H9 (cell line): ENCODE data around the gene NCKAP5. TPM values are rescaled to one million over a fixed set of nuclear protein-coding genes. Genes with fewer than 3 reads are reported as not detected.

Experiments
- DNase-seq: peaks from one replicate; pipeline ENCODE4 v3.0.0-alpha.2; 2017
- H2AFZ ChIP-seq: one replicate; pipeline ENCODE4 v1.6.1; 2013; ENCODE audit warnings: mild to moderate bottlenecking, low read length, control low read depth, moderate library complexity
- H2AK5ac ChIP-seq: 2 replicates; pipeline ENCODE4 v1.6.1; 2013; ENCODE audit warnings: low read length, control low read depth, mixed read lengths; ENCODE audit not compliant: insufficient read length
- H2BK120ac ChIP-seq: one replicate; pipeline ENCODE4 v1.6.1; 2013; ENCODE audit warnings: low read depth, mild to moderate bottlenecking, low read length, control low read depth, inconsistent platforms; ENCODE audit not compliant: poor library complexity, severe bottlenecking
- H2BK12ac ChIP-seq: 2 replicates; pipeline ENCODE4 v1.6.1; 2013; ENCODE audit warnings: low read length, control low read depth, mixed read lengths, low read depth; ENCODE audit not compliant: insufficient read length
- H2BK15ac ChIP-seq: 2 replicates; pipeline ENCODE4 v1.6.1; 2013; ENCODE audit warnings: low read depth, low read length, control low read depth
- H2BK20ac ChIP-seq: one replicate; pipeline ENCODE4 v1.6.1; 2013; ENCODE audit warnings: low read depth, mild to moderate bottlenecking, low read length, control low read depth, inconsistent platforms; ENCODE audit not compliant: poor library complexity, severe bottlenecking
- H2BK5ac ChIP-seq: 2 replicates; pipeline ENCODE4 v1.6.1; 2013; ENCODE audit warnings: low read length, control low read depth, mixed read lengths; ENCODE audit not compliant: insufficient read length
- H3K14ac ChIP-seq: 2 replicates; pipeline ENCODE4 v1.6.1; 2013; ENCODE audit warnings: low read length, control low read depth; ENCODE audit not compliant: insufficient read depth
- H3K18ac ChIP-seq: 2 replicates; pipeline ENCODE4 v1.6.1; 2013; ENCODE audit warnings: low read depth, mild to moderate bottlenecking, mixed read lengths, low read length, control low read depth; ENCODE audit not compliant: insufficient read length
- H3K23ac ChIP-seq: 2 replicates; pipeline ENCODE4 v1.6.1; 2013; ENCODE audit warnings: low read length, control low read depth, mixed read lengths, low read depth; ENCODE audit not compliant: insufficient read length
- H3K23me2 ChIP-seq: 2 replicates; pipeline ENCODE4 v1.6.1; 2013; ENCODE audit warnings: low read depth, mild to moderate bottlenecking, mixed read lengths, low read length, control low read depth; ENCODE audit not compliant: insufficient read length, poor library complexity, severe bottlenecking
- H3K27ac ChIP-seq: 2 replicates; pipeline ENCODE4 v1.5.1; 2013; ENCODE audit warnings: low read length, control low read depth, mixed read lengths, low read depth; ENCODE audit not compliant: insufficient read length
- H3K27me3 ChIP-seq: 2 replicates; pipeline ENCODE4 v1.6.1; 2013; ENCODE audit warnings: low read length, control low read depth, inconsistent platforms; ENCODE audit not compliant: insufficient read depth
- H3K4ac ChIP-seq: 2 replicates; pipeline ENCODE4 v1.6.1; 2013; ENCODE audit warnings: low read depth, mild to moderate bottlenecking, control low read depth, inconsistent platforms, low read length, moderate library complexity
- H3K4me1 ChIP-seq: 2 replicates; pipeline ENCODE4 v1.6.1; 2013; ENCODE audit warnings: low read length, control low read depth, inconsistent platforms; ENCODE audit not compliant: insufficient read depth
- H3K4me2 ChIP-seq: 2 replicates; pipeline ENCODE4 v1.6.1; 2013; ENCODE audit warnings: low read length, control low read depth, mixed read lengths; ENCODE audit not compliant: insufficient read length, insufficient read depth
- H3K56ac ChIP-seq: 2 replicates; pipeline ENCODE4 v1.6.1; 2013; ENCODE audit warnings: low read depth, mild to moderate bottlenecking, mixed read lengths, low read length, control low read depth; ENCODE audit not compliant: insufficient read length
- H3K79me1 ChIP-seq: 2 replicates; pipeline ENCODE4 v1.6.1; 2013; ENCODE audit warnings: low read depth, mild to moderate bottlenecking, moderate library complexity, low read length, control low read depth, inconsistent platforms; ENCODE audit not compliant: insufficient read depth, poor library complexity, severe bottlenecking
- H3K79me2 ChIP-seq: 2 replicates; pipeline ENCODE4 v1.6.1; 2013; ENCODE audit warnings: low read length, control low read depth, inconsistent platforms; ENCODE audit not compliant: insufficient read depth
- H3K9ac ChIP-seq: 2 replicates; pipeline ENCODE4 v1.6.1; 2013; ENCODE audit warnings: low read length, control low read depth, mixed read lengths; ENCODE audit not compliant: insufficient read length; ENCODE audit errors: extremely low read depth
- H3K9me3 ChIP-seq: one replicate; pipeline ENCODE4 v1.6.1; 2013; ENCODE audit warnings: low read depth, low read length, inconsistent platforms; ENCODE audit not compliant: control insufficient read depth
- H3T11ph ChIP-seq: one replicate; pipeline ENCODE4 v1.6.1; 2013; ENCODE audit warnings: mild to moderate bottlenecking, low read length, control low read depth, inconsistent platforms
- H4K20me1 ChIP-seq: one replicate; pipeline ENCODE4 v1.6.1; 2013; ENCODE audit not compliant: control insufficient read depth, insufficient read length, insufficient read depth
- H4K5ac ChIP-seq: 2 replicates; pipeline ENCODE4 v1.6.1; 2013; ENCODE audit warnings: low read depth, mild to moderate bottlenecking, mixed read lengths, low read length, control low read depth; ENCODE audit not compliant: insufficient read length
- H4K8ac ChIP-seq: replicated peaks from 2 replicates; pipeline ENCODE4 v1.6.1; 2013; ENCODE audit warnings: low read length, control low read depth, mixed read lengths, low read depth; ENCODE audit not compliant: insufficient read length
- H4K91ac ChIP-seq: 2 replicates; pipeline ENCODE4 v1.6.1; 2013; ENCODE audit warnings: low read depth, mild to moderate bottlenecking, moderate library complexity, mixed read lengths, low read length, control low read depth; ENCODE audit not compliant: insufficient read length
- H3K27ac Mint-ChIP-seq, 3 experiments: 2 replicates in 2 of 3; 3 replicates in 1 of 3; pipeline ENCODE4 v1.8.0; 2020 to 2021; ENCODE audit warnings: mixed read lengths in 3 of 3, mild to moderate bottlenecking in 1 of 3, moderate library complexity in 1 of 3
- H3K27me3 Mint-ChIP-seq: 2 replicates; pipeline ENCODE4 v1.8.0; 2021; ENCODE audit warnings: low read depth, mild to moderate bottlenecking, moderate library complexity, mixed read lengths
- H3K36me3 Mint-ChIP-seq, 3 experiments: 2 replicates in 2 of 3; 3 replicates in 1 of 3; pipeline ENCODE4 v1.8.0; 2020 to 2021; ENCODE audit warnings: low read depth in 3 of 3, mixed read lengths in 3 of 3; ENCODE audit not compliant: insufficient read depth in 1 of 3
- H3K4me1 Mint-ChIP-seq, 2 experiments: 2 replicates each; pipeline ENCODE4 v1.8.0; 2020; ENCODE audit warnings: mixed read lengths in 2 of 2
- H3K4me3 Mint-ChIP-seq, 2 experiments: 2 replicates in 1 of 2; 3 replicates in 1 of 2; pipeline ENCODE4 v1.8.0; 2020 to 2021; ENCODE audit warnings: mild to moderate bottlenecking in 2 of 2, mixed read lengths in 2 of 2, moderate library complexity in 1 of 2
- H3K9me3 Mint-ChIP-seq, 2 experiments: 2 replicates in 1 of 2; 3 replicates in 1 of 2; pipeline ENCODE4 v1.8.0; 2020; ENCODE audit warnings: mild to moderate bottlenecking in 2 of 2, mixed read lengths in 2 of 2, moderate library complexity in 1 of 2
- WGBS: extraction: QIAGEN DNeasy Blood & Tissue Kit; methylation state at CpG from one replicate; pipeline ENCODE4 v1.1.7; 2013; ENCODE audit warnings: missing lambda C conversion rate, low lambda C conversion rate, mixed read lengths; ENCODE audit not compliant: insufficient read length; ENCODE audit errors: extremely low coverage; 5-methylcytosine and 5-hydroxymethylcytosine counted together
- total RNA-seq: library from RNA; stranded (reverse); gene quantifications from 2 replicates; pipeline ENCODE4 v1.2.1, GENCODE V29; 2021
- TF ChIP-seq, protein P1 (sequence below): fragments of 200-600 bp; sonication (generic); conservative IDR thresholded peaks from 3 replicates; pipeline ENCODE4 v1.8.0; 2021; ENCODE audit warnings: antibody characterized with exemption, mild to moderate bottlenecking

The NCKAP5 gene
- total RNA-seq, 1 experiment from 2014 or later, result 0.26 TPM

DNA sequence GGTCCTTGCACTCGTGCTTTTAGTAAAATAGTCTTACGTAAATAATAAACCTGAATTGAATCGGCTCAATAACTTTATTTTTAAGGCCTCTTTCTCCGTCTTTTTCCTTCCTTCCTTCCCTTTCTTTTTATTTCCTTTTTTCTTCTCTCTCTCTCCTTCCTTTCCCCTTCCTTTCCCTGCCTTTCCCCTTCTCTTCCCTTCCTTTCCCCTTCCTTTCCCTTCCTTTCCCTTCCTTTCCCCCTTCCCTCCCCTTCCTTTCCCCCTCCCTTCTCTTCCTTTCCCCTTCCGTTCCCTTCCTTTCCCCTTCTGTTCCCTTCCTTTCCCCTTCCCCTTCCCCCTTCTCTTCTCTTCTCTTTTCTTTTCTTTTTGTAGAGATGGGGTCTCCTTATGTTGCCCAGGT is 121.0 kb downstream of the NCKAP5 start:
- Histone ChIP-seq H3T11ph (no peak overlapping the region), H3K4me2 (no peak overlapping the region), H3K23ac (no peak overlapping the region), H2BK12ac (no peak overlapping the region), H3K18ac (no peak overlapping the region), H4K91ac (no peak overlapping the region), H2BK120ac (no peak overlapping the region), H3K4me1 (no peaks in the 10 kb centered on the region), H3K9ac (no peak overlapping the region), H3K79me2 (no peaks in the 10 kb centered on the region), H3K23me2 (no peaks in the 10 kb centered on the region), H4K20me1 (no peaks in the 10 kb centered on the region), H4K8ac (no peak overlapping the region), H3K27ac (no peak overlapping the region), H3K56ac (no peak overlapping the region), H3K27me3 (no peaks in the 10 kb centered on the region), H3K79me1 (no peaks in the 10 kb centered on the region), H3K9me3 (no peaks in the 10 kb centered on the region), H2BK20ac (no peak overlapping the region), H4K5ac (no peak overlapping the region), H2AFZ (no peak overlapping the region), H3K4ac (no peak overlapping the region), H3K14ac (no peak overlapping the region), H2BK15ac (no peak overlapping the region), H2BK5ac (no peak overlapping the region), H2AK5ac (no peak overlapping the region)
- Mint-ChIP-seq H3K27ac (no peak overlapping the region), H3K36me3 (no peaks in the 10 kb centered on the region), H3K9me3 (no peaks in the 10 kb centered on the region; a peak in 1 of 5 replicates), H3K4me3 (no peak overlapping the region), H3K4me1 (peaks cover under 1 to 4% of the 10 kb centered on the region in 2 experiments; a peak in 1 of 4 replicates), H3K27me3 (peaks cover 5% of the 10 kb centered on the region; the same call in 1 of the 2 replicates)
- TF ChIP-seq, protein P1, sequence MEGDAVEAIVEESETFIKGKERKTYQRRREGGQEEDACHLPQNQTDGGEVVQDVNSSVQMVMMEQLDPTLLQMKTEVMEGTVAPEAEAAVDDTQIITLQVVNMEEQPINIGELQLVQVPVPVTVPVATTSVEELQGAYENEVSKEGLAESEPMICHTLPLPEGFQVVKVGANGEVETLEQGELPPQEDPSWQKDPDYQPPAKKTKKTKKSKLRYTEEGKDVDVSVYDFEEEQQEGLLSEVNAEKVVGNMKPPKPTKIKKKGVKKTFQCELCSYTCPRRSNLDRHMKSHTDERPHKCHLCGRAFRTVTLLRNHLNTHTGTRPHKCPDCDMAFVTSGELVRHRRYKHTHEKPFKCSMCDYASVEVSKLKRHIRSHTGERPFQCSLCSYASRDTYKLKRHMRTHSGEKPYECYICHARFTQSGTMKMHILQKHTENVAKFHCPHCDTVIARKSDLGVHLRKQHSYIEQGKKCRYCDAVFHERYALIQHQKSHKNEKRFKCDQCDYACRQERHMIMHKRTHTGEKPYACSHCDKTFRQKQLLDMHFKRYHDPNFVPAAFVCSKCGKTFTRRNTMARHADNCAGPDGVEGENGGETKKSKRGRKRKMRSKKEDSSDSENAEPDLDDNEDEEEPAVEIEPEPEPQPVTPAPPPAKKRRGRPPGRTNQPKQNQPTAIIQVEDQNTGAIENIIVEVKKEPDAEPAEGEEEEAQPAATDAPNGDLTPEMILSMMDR, result no peak
- no peak for DNase-seq
- no CpG with 5 or more reads among the region's 5 CpGs for WGBS
